GM19324 (cell line): Measurements from ENCODE around the gene KRTAP15-1.

Source experiments
- ATAC-seq: cut with Tn5 transposase; IDR thresholded peaks from one replicate; pipeline ENCODE4 v1.9.1; 2021; ENCODE audit warnings: mild to moderate bottlenecking, moderate library complexity; ENCODE audit not compliant: unreplicated experiment, low FRiP score

Gene KRTAP15-1

GRCh38 chr21:30486180-30486579, 46.1 kb downstream of the KRTAP15-1 start:
- ATAC-seq: no peak

- no peak for ATAC-seq
Measured at GRCh38 chr21:30487336-30487735, 47.3 kb downstream of the KRTAP15-1 start, which contains the start of gene KRTAP19-2. TSS of gene KRTAP19-2 (minus strand) at chr21:30487436. CDS start at chr21:30487348, 88 bp downstream.
